ENCODE measurements around the gene ART5.

The ART5 gene

GRCh38 chr11:3641701-3642070 is at the start of gene ART5:
ART5 (minus strand) TSS chr11:3641992; CDS start chr11:3641862, 130 bp downstream.
- Histone ChIP-seq H4K20me1 (ENCODE audit: insufficient read depth, low read length) (no peaks in the 10 kb centered on the region), H2AFZ (ENCODE audit: low read length) (no peak within 1 kb of the TSS), H3K79me2 (ENCODE audit: insufficient read depth, low read length) (no peaks in the 10 kb centered on the region), H3K4me1 (ENCODE audit: insufficient read depth, low read length, severe bottlenecking) (no peaks in the 10 kb centered on the region), H3K9me2 (ENCODE audit: low read depth, low read length) (no peaks in the 10 kb centered on the region), H3K4me3 (ENCODE audit: low read depth, low read length, poor library complexity, severe bottlenecking) (no peak within 1 kb of the TSS), H3K9me3 (ENCODE audit: low read length) (no peaks in the 10 kb centered on the region), H3K27ac (ENCODE audit: low read depth, low read length, poor library complexity, severe bottlenecking) (no peak within 1 kb of the TSS), H3K27me3 (ENCODE audit: insufficient read depth, low read length) (peaks cover 7% of the 10 kb centered on the region; the same call in 1 of the 2 replicates), H3F3A (ENCODE audit: insufficient read depth, low read length) (no peaks in the 10 kb centered on the region), H3K4me2 (ENCODE audit: low read length) (no peak within 1 kb of the TSS), H3K36me3 (ENCODE audit: insufficient read depth, low read length) (no peaks in the 10 kb centered on the region; the same call in 1 of the 2 replicates), H3K9ac (ENCODE audit: low read length) (no peak within 1 kb of the TSS)
- TF ChIP-seq EZH2 (IDR thresholded peaks at IDR 0.05; ENCODE audit: borderline replicate concordance, low read length), result no peak
- TF ChIP-seq, protein P1, sequence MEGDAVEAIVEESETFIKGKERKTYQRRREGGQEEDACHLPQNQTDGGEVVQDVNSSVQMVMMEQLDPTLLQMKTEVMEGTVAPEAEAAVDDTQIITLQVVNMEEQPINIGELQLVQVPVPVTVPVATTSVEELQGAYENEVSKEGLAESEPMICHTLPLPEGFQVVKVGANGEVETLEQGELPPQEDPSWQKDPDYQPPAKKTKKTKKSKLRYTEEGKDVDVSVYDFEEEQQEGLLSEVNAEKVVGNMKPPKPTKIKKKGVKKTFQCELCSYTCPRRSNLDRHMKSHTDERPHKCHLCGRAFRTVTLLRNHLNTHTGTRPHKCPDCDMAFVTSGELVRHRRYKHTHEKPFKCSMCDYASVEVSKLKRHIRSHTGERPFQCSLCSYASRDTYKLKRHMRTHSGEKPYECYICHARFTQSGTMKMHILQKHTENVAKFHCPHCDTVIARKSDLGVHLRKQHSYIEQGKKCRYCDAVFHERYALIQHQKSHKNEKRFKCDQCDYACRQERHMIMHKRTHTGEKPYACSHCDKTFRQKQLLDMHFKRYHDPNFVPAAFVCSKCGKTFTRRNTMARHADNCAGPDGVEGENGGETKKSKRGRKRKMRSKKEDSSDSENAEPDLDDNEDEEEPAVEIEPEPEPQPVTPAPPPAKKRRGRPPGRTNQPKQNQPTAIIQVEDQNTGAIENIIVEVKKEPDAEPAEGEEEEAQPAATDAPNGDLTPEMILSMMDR (IDR thresholded peaks at IDR 0.05; ENCODE audit: low read length), result no peak

DNA sequence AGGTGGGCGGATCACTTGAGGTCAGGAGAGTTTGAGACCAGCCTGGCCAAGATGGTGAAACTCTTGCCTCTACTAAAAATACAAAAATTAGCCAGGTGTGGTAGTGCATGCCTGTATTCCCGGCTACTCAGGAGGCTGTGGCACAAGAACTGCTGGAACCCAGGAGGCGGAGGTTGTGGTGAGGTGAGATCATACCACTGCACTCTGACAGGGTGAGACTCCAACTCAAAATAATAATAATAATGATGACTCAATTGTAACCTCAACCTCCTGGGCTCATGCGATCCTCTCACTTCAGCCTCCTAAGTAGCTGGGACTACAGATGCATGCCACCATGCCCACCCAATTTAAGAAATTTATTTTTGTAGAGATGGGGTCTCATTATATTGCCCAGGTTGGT is 45.0 kb upstream of the ART5 start:
- peaks cover 81% of the 10 kb centered on the region for H3K36me3 ChIP-seq (ENCODE audit: insufficient read depth, low read length)
- H3K4me2 ChIP-seq (ENCODE audit: low read length), result no peak overlapping the region
- H3K4me1 ChIP-seq (ENCODE audit: insufficient read depth, low read length, severe bottlenecking), result no peaks in the 10 kb centered on the region
- no peak overlapping the region for H2AFZ ChIP-seq (ENCODE audit: low read length)
- H3K27ac ChIP-seq (ENCODE audit: low read depth, low read length, poor library complexity, severe bottlenecking), result no peak overlapping the region
- H3K9me2 ChIP-seq (ENCODE audit: low read depth, low read length), result no peaks in the 10 kb centered on the region
- no peak overlapping the region for H3K9ac ChIP-seq (ENCODE audit: low read length)
- TF ChIP-seq, protein P1 (IDR thresholded peaks at IDR 0.05; ENCODE audit: low read length), result no peak
- TF ChIP-seq EZH2 (IDR thresholded peaks at IDR 0.05; ENCODE audit: borderline replicate concordance, low read length), result no peak
- H3F3A ChIP-seq (ENCODE audit: insufficient read depth, low read length), result no peaks in the 10 kb centered on the region
- H3K4me3 ChIP-seq (ENCODE audit: low read depth, low read length, poor library complexity, severe bottlenecking), result no peak overlapping the region
- H4K20me1 ChIP-seq (ENCODE audit: insufficient read depth, low read length), result no peaks in the 10 kb centered on the region
- no peaks in the 10 kb centered on the region for H3K27me3 ChIP-seq (ENCODE audit: insufficient read depth, low read length)
- no peaks in the 10 kb centered on the region for H3K79me2 ChIP-seq (ENCODE audit: insufficient read depth, low read length)
- no peaks in the 10 kb centered on the region for H3K9me3 ChIP-seq (ENCODE audit: low read length)

GRCh38 chr11:3685923-3686322 is 44.1 kb upstream of the ART5 start:
- H3K4me3 ChIP-seq (ENCODE audit: low read depth, low read length, poor library complexity, severe bottlenecking), result no peak overlapping the region
- no peaks in the 10 kb centered on the region for H4K20me1 ChIP-seq (ENCODE audit: insufficient read depth, low read length)
- no peak overlapping the region for H3K4me2 ChIP-seq (ENCODE audit: low read length)
- H3K4me1 ChIP-seq (ENCODE audit: insufficient read depth, low read length, severe bottlenecking), result no peaks in the 10 kb centered on the region
- peaks cover 81% of the 10 kb centered on the region for H3K36me3 ChIP-seq (ENCODE audit: insufficient read depth, low read length)
- H3K79me2 ChIP-seq (ENCODE audit: insufficient read depth, low read length), result no peaks in the 10 kb centered on the region
- H3K27ac ChIP-seq (ENCODE audit: low read depth, low read length, poor library complexity, severe bottlenecking), result no peak overlapping the region
- no peaks in the 10 kb centered on the region for H3F3A ChIP-seq (ENCODE audit: insufficient read depth, low read length)
- TF ChIP-seq EZH2 (IDR thresholded peaks at IDR 0.05; ENCODE audit: borderline replicate concordance, low read length), result no peak
- TF ChIP-seq, protein P1 (IDR thresholded peaks at IDR 0.05; ENCODE audit: low read length), result no peak
- no peak overlapping the region for H2AFZ ChIP-seq (ENCODE audit: low read length)
- no peak overlapping the region for H3K9ac ChIP-seq (ENCODE audit: low read length)
- H3K27me3 ChIP-seq (ENCODE audit: insufficient read depth, low read length), result no peaks in the 10 kb centered on the region
- no peaks in the 10 kb centered on the region for H3K9me2 ChIP-seq (ENCODE audit: low read depth, low read length)
- H3K9me3 ChIP-seq (ENCODE audit: low read length), result no peaks in the 10 kb centered on the region
